GM10266 (cell line): ENCODE results near the gene NKD1.

Experiments
- DNase-seq: peaks from one replicate; pipeline ENCODE4 v3.0.0; 2012; ENCODE audit errors: extremely low spot score
- TF ChIP-seq, protein P1 (sequence below): IDR thresholded peaks from 2 replicates; pipeline ENCODE4 v1.5.1; 2012; ENCODE audit warnings: mild to moderate bottlenecking, low read depth; ENCODE audit not compliant: control insufficient read depth, insufficient read depth; ENCODE audit errors: missing control alignments

NKD1 gene

DNA sequence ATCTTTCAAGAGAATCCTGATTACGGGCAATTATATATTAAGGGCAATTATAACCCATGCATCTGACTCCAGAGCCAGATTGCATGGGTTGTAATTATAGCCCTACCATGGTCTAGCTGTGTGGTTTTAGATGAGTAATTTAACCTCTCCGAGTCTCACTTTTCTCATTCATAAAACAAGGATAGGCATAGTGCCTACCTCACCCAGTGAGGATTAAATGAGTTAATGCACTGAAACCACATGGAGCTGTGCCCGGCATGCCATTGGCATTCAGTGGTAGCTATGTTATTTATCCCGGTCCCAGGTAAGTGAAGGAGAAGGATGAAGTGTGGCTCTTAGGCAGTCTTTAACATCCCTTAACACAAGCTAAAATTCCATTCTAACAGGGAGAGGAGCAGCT lies 126.6 kb downstream of the NKD1 start:
- DNase-seq: no peak
- TF ChIP-seq, protein P1, sequence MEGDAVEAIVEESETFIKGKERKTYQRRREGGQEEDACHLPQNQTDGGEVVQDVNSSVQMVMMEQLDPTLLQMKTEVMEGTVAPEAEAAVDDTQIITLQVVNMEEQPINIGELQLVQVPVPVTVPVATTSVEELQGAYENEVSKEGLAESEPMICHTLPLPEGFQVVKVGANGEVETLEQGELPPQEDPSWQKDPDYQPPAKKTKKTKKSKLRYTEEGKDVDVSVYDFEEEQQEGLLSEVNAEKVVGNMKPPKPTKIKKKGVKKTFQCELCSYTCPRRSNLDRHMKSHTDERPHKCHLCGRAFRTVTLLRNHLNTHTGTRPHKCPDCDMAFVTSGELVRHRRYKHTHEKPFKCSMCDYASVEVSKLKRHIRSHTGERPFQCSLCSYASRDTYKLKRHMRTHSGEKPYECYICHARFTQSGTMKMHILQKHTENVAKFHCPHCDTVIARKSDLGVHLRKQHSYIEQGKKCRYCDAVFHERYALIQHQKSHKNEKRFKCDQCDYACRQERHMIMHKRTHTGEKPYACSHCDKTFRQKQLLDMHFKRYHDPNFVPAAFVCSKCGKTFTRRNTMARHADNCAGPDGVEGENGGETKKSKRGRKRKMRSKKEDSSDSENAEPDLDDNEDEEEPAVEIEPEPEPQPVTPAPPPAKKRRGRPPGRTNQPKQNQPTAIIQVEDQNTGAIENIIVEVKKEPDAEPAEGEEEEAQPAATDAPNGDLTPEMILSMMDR: no peak

DNA sequence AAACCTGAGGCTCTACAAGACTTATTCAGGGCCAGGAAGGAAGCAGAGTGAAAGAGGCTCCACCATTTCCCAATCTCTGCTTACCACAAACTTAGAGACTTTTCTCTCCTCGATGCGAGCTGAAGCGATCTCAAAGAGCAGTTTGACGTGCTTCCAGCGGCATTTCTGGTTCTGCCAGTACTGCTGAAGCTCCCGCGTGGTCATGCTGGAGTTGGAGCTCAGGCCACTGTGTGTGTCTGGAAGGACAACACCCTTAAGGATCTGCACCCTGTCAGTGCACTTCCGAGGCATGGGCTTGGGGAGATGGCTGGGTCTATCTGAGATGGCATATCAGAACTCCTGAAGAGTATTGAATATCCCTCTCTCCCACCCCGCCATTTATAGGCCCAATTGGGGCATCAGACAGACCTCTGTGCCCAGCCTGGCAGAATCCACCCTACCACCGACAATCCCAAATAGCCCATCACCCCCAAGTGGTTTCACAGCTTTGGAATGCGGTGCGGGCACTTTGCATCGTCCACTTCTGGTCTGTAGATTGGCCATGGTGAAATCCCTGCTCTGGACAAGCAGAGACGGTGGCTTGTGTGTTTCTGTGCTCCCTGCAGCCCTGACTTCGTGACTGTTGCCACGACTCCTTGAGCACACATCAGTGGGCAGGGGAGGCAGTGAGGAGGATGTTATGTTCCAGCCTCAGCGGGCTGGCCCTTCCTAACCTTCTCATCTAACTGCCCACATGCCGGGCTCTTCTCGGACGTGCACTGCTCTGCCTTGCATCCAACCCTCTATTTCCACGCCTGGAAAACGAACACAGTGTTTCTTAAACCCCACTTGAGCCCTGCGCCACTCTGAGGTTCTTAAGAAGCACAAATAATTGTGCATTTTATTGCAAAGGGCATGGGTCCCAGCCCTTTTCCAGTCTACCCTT lies 127.8 kb downstream of the NKD1 start:
- TF ChIP-seq, protein P1: no peak
- DNase-seq: no peak

DNA sequence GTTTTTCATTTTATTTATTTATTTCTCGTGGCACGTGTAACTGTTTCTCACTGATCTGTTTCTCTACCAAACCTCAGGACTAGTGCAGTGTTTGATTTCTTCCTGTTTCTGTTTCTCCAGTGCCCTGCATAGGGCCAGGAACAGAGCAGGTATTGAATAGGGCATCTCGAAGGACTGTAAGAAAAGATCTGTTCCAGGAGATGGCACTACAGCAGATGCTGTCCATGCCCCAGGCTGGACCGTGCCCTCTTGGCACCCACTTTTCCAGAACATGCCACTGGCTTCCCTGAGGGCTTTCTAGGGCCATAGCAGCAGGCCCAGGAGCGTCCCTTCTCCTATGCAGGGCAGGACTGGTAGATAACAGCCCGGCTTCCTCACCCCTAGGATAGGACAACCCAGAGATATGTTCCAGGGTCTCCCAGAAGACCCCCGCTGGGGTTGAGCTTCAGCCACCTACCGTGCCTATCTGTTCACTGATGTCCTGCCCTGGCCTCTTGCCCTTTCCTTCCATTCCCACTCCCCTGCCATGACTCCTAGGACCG lies 128.6 kb downstream of the NKD1 start:
- no peak for DNase-seq
- TF ChIP-seq, protein P1: no peak

GRCh38 chr16:50677351-50677750 lies 129.2 kb downstream of the NKD1 start:
- TF ChIP-seq, protein P1: peak; percentile 36
- no peak for DNase-seq

- TF ChIP-seq, protein P1: no peak
- no peak for DNase-seq
Observed at GRCh38 chr16:50678531-50678930, 130.3 kb downstream of the NKD1 start.

DNA sequence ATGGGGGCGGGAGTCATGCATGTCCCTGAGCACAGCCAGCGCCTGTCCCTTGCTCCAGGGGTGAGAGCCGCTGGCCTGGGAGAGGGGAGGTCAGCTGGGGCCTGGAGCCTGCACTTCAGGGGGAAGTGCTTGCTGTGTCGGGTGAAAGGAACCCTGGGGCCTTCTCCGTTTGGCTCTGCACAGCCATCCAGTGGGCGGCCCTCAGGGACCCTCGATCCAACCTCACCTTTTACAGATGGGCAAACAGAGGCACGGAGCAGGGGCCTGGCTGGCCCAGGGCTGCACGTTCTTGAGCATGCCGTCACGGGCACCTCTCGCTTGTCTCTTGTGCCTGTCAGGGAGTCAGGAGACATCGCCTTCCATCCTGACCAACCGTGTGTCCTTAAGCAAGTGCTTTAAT lies 131.1 kb downstream of the NKD1 start:
- TF ChIP-seq, protein P1: no peak
- DNase-seq: no peak
